HG03139 (cell line): ENCODE results near the gene FLRT1.

Source experiments
- ATAC-seq: cut with Tn5 transposase; IDR thresholded peaks from one replicate; pipeline ENCODE4 v1.9.1; 2021; ENCODE audit not compliant: unreplicated experiment

Gene FLRT1

DNA sequence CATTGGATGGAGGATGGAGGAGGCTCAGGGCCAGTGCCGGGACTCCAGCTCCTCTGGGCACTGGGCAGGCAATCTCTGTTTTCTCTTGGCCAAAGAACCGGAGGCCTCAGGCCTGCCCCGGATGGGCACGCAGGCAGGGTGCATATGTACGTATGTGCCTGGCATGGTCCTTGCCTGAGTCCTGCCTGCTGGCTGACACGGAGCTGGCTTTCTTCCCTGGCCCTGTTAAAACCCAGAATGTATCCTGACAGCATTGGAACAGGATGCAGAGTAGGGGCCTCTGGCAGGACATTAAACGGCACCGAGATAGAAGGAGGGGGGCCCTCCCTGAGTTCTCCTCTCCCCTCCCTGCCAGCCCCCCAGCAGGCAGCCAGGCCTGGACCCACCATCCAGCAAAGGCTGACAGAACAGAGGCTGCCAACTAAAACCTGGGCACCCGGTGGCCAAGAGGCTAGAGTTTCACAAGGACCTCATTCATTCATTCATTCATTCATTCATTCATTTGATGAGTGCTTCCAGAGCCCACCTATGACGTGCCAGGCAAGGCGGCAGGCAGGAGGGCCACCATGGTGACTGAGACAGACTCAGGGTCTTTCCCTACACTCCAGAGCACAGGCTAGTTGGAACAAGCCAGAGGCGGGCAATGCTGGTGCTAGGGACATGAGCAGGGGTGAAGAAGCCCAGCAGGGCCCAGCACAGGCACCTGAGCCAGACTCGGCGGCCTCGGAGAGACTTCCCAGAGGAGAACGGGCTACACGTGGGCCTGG lies 28.8 kb downstream of the FLRT1 start:
- ATAC-seq, result no peak

DNA sequence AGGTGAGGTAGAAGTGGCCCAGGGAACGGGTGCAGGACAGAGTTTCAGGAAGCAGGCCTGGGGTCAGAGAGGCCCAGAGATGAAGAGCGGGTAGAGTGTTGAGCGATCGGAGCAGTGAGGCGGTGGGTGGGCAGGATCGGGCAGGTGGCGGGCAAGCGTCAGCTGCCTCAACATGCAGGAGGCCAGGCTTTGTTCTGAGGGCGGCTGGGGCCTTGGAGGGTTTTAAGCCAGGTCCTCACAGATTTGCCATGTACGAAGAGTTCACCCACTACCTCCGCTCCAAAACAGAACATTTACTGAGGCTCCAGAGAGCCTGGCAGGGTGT lies 29.4 kb downstream of the FLRT1 start:
- no peak for ATAC-seq

DNA sequence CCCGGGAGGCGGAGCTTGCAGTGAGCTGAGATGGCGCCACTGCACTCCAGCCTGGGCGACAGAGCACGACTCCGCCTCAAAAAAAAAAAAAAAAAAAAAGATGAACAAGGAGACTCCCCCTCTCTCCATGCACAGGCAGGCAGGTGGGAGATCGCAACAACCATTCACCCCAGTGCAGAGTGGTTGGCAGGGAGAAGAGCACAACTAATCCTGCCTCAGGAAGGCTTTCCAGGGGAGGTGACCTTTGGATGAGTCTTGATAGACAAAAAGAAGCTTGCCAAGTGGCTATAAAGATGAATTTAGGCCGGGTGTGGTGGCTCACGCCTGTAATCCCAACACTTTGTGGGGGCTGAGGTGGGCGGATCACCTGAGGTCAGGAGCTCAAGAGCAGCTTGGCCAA lies 30.0 kb downstream of the FLRT1 start:
- ATAC-seq, result no peak

DNA sequence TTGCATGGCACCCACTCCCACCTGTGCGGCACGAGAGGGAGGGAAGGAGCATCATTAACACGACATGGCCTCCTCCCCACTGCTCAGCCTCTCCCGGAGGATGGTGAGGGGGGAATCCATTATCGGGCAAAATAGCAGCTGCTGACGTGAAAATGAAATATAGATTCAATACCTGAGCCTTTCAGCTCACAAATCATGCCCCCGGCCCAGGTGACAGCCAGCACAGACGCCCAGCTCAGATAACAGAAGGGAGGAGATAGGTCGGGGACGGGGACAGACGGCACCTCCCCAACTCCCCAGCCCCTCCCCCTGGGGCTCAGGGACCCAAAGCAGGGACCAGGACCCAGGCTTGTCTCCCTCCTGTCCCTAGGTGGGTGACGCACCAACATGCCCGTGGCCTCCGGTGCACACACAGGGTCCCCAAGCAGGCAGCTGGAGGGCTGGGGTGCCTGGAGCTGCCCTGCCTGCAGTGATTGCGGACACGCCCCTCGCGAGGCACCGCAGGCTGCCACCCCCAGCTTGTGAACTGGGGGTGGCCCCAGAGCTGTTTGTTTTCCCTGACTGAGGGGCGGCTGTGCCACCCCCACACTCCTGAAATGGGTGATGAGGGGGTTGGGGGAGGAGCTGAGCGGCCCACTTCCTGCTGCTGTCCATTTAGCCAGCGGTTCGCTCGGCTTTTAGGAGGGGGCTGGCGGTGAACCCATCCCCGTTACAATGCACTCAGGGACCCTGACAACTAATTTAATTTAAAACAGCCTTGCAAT lies 31.7 kb downstream of the FLRT1 start:
- no peak for ATAC-seq

DNA sequence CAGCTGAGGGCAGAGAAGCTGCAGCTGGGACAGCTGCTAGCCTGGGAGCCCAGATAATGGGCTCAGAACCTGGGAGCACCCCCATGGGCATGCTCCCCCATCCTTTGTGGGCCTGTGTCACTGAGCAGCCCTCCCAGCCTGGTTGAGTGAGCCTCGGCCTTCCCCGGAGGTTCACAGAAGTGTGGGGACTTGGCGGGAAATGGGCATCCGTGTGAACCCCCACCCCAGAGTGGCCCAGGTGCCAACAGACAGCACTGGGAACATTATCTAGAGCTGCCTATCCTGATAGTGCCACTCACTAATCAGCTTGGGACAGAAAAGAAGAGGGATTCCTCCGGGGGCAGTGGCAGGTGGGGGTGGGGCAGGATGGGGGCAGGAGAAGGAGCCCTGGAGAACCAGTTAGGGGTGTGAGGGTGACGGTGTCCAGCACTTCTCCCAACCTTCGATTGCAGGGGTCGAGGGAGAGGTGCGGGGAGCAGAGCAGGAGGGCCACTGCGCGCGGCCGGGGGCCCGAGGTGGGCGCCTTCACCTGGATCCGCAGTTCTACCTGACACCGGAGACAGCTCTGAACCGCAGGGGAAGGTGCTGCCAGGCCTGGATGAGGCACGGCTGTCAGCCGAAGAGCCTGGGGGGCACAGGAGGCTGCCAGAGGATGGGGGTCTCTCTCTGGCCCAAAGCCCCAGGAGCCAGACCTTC lies 33.1 kb downstream of the FLRT1 start:
- ATAC-seq, result no peak

DNA sequence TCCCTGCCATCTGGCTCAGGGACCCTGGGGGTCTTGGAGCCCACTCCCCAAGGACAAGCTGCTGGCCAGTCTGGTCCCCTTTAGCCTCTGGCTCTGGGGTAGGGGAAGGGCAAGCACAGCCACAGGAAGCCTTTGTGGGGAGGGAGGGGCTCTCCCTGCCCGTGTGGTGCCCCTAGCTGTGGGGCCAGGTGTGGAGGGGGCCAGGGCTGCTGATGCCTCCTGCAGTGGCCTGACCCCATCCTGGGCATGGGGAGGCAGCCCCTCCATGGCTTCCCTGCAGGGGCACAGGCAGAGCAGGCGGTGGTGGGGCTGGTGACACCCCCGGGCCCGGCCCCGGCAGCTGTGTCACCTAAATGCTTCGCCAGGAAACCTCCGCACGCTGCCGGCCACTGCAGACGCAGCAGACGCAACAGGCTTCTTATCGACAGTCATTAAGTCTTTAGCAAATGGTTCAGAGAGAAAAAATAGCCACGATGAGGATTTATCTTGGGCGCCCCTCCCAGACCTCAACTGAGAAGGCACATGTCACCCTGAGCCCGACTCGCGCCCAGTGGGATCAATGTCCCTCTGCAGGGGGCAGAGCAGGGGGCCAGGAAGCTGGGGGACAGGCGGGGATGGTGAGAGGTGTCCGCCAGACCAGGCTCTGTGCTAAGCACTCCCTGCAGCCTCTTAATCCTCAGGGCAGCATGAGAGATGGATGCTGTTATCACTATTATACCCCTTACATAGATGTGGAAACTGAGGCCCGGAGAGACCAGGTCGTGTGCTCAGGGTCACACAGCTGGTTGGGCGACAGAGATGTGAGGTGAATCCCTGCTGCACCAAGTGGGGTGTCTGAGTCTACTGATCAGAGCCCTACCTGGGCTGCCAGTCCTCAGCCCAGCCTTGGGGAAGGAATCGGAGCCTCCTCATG lies 33.9 kb downstream of the FLRT1 start:
- ATAC-seq, result no peak

DNA sequence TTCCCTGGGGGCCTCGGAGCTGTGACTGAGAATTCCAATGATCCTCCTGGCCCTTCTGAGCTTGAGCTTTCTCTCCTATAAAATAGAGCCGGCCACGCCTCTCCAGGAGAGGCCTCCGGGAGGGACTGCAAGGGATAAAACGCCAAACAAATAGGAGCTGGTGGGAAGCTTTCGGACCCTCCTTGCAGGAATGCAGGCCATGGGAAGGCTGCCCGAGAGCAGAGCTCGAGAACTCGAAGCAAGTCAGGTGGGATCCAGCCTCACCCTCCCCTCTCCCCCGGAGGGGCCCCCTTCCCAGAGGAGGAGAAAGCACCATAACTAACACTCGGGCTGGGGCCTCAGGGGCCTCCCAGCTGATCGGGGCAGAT lies 34.6 kb downstream of the FLRT1 start:
- no peak for ATAC-seq

DNA sequence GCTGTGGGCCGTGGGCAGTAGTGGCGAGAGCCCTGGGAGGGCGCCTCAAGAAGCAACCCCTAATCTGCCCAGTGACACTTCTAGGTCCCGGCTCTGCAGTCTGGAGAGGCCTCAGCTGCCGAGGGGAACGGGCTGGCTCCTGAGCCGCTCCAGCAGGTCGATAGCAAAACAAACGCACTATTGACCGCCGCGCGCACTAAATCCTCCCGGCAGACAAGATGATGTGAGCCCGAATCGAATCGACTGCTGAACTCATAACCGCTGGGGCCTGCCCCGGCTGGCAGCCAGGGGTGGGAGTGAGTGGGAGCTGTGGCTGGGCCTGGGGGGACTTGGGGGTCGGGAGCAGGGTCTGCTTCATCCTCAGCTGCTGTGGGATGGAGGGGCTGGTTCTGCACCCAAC lies 36.1 kb downstream of the FLRT1 start:
- no peak for ATAC-seq

DNA sequence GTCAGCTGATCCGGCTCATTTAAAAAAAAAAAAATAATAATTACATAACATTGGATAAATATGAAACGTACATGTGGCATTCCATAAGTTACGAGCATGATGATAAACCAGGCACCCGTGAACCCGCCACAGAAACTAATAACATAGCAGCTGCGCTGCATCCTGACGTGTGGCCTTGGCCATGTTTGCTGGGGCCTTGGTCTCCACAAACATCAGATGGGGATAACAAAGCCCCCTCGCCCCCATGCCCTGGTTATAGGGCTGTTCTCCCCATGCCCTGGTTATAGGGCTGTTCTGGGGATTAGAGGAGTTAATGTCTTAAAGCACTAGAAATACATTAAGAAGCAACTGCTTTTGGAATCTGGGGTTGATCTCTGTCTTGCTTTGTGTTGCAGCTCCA lies 36.7 kb downstream of the FLRT1 start:
- ATAC-seq, result no peak

DNA sequence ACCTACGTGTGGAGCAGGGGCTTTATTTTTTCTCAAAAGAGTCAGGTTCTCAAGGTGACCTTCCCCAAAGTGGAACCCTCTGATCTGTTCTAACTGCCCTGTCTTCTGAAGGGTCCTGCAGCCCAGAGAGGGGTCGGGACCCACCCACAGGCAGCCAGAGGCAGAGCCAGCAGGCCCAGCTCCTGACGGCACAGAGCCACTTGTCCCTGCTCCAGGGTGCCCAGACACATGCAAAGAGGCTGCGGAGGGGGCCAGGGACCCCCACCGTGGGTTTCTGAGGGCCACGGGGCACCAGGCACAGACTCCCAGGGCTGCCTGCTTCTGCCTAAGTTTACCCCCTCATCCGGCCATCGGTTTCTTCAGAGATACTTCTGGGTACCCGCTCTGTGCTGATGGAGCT lies 37.1 kb downstream of the FLRT1 start:
- no peak for ATAC-seq

DNA sequence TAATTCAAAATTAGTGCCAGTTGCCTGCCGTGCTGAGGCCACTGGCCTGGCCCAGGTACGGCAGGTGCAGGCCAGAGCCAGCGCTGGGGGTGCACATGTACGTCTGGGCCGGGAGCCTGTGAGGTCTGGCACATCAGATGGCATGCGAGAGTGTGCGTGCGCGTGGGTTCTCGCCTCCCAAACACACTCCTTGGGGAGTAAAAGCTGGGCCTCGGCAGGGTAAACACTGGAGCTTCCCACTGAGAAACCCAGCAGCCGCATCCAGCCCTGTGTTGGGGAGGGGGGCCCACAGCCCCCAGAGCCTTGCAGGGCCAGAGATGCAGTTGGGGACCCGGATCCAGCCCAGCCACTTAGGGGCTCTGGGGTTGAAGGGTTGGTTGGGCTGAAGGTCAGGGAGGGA lies 37.8 kb downstream of the FLRT1 start:
- ATAC-seq, result no peak

DNA sequence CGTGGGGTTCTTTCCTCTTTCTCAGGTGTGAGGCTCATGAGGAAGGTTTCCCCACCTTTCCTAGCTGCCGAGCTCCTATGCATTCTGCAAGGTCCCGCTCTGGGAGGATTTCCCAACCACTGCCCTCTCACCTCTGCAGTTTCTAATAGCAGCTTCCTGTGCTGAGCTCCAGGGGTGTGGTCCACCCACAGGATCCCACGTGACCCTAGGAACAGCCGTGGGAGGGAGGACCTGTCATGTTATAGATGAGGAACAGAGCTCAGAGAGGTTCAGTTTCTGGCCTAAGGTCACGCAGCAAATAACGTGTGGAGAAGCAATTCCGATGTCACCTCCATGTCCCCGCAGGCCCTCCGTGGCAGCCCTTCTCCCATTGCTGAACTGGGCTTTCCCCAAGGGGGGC lies 38.5 kb downstream of the FLRT1 start:
- ATAC-seq, result no peak

DNA sequence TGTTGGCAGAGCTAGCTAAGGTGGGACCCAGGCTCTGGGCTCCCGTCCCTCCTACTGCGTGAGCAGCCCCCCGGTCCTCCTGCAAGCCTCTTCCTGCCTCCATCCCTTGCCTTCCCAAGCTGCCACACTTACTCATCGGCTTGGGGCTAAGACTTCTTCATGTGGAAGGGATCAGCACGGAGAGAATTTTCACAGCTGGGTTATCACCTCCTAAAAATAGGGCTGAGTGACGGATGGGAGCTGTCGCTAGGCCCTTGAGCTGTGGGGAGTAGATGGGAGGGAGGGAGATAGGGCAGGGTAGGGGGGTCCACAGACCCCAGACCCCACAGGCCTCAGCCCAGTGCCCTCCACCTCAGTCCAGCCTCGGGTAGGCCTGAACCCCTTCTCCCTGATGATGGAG lies 41.0 kb downstream of the FLRT1 start:
- ATAC-seq, result no peak

DNA sequence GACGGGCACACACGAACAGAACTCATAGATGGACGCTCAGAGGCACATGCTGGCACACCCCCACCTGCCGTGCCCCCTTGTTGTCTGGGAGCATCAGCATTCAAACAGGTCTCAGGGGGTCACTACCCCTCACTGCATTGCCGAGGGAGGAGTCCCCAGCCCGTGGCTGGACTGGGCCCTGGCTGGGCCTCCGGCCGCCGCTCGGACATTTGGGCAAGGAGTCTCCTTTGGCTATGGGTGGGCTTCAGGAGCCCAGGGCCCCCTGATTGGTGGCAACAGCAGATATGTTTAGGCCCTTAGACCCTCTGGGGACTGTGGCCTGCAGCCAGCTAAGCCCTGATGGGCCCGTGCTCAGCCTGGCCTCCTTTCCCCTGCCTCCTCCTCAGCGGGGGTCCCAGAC lies 41.9 kb downstream of the FLRT1 start:
- ATAC-seq, result no peak

DNA sequence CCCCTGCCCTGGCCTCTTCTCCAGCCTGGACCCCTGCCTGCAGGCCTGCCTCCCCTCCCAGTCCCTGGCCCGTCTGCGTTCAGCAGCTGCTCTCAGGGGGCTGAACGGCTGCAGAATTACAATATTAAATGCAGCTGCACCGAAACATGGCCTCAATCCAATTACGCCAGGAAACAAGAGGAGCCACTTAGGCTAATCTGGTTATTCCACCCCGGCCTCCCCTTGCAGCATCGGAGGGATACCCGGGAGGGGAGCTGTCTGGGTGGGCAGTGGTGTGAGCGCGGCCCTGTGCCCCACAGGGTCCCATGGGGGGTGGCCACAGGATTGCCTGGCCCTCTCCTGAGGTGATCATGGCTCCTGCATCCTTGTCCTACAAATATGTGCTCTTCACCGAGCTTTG lies 42.6 kb downstream of the FLRT1 start:
- no peak for ATAC-seq

DNA sequence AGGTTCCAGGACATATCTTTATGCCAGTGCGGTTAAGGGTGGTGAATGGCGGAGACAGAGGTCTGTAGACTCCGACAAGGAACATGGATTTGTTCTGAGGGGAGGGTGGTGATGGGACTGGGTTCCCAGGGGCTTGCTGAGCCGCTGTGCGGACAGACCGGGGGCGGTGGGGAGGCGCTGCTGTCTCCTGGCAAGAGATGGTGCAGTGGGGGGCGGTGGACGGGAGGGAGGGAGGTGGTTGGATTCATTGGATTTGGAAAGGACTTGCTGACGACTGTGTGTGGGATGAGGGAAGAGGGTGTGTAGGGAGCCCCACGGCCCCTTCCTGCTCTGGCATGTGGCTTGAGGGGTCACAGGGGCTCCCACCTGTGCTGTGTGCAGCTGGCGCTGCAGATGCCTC lies 43.2 kb downstream of the FLRT1 start:
- ATAC-seq, result no peak

DNA sequence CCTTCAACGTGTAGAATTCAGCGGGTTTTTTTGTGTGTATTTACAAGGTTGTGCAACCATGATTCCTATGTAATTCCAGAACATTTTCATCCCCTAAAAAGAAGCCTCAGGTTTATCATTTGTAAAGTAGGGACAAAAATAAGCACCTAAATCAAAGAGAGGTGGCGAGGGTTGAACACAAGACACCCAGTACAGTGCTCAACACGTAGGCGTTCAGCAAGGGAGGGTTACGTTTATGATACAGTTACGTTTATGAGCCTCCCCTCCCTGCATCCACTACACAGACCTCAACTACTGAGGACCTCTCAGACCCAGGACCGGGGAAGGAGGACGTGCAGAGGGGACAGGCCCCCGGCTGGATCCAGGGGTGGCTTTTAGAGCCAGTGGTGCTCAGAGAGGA lies 44.7 kb downstream of the FLRT1 start:
- ATAC-seq, result no peak

DNA sequence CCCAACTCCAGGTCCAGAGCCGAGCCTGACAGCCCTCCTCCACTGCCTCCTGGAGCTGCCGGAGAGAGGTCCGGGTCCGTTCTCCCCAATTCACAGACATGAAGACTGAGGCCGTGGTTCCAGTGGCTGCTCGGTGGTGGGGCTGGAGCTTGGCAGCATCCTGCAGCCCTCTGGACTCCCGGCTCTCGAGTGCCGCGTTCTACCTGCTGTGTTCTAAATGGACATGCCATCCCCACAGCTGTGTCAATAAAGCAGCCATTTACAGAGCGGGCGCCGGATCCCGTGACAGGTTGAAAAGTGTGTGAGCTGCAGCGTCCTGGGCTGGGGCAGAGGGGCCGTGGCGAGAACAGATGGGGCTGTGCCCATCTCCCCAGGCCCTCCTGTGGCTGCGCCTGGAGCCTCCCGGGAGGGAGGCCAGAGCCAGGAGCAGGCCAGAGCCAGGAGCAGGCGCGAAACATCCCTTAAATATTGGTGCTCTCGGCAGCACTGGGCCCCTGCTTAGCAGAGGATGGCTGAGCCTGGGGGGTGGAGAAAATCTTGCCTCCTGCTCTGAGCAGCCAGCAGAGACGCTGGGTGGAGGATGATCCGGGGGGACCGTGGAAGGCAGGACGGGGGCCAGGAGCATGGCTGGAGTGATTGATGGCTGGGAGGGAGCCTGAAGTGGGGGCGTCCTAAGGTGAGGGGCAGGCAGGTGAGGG lies 46.2 kb downstream of the FLRT1 start:
- ATAC-seq, result no peak

DNA sequence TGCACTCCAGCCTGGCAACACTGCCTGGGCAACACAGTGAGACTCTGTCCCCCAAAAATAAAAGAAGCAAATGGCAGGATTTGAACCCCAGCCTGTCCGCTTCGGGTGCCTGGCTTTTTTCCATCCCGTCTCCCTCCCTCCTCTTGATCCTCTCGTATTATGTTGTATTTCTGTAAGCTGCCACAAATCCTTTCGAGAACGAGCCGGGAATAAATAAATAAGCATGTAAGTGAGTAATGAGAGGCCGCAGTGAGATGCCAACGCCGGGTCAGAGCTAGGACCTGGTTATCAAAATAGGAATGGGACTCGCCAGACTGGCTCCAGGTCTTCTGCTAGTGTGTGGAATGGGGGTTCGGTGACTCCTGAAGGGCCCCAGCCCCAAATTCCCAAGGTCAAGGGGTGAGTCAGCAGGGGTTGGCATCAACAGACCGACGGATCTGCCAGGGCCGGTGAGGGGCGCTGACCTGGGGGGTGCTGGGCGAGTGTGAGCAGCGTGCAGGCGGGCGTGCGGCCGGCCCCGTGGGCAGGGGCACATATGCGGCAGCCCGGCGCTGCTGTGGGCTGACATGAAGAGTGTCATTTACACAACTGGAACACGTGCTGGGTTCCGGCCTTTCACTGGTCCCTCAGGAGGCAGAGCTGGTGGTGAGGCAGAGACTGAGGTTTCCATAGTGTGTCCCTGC lies 47.8 kb downstream of the FLRT1 start:
- ATAC-seq, result no peak
